Thyroid gland (tissue), 4 donors: Measurements from ENCODE around the gene EID2B.

ENCODE experiments used
- CTCF ChIP-seq, 6 experiments: fragments of 200-600 bp in 3 of 6; fragments of 450-650 bp in 3 of 6; sonication (generic) in 3 of 6; IDR thresholded peaks; one replicate each; pipeline ENCODE4 v1.5.1; 2016 to 2019; ENCODE audit warnings: antibody characterized with exemption in 6 of 6, mild to moderate bottlenecking in 2 of 6, inconsistent platforms in 1 of 6, moderate library complexity in 1 of 6
- POLR2A ChIP-seq, 2 donors: fragments of 450-650 bp; IDR thresholded peaks; one replicate each; pipeline ENCODE4 v1.6.1; 2017; ENCODE audit warnings: antibody characterized with exemption in 2 of 2, mild to moderate bottlenecking in 2 of 2, moderate library complexity in 1 of 2

GRCh38 chr19:39512988-39513387 lies 19.7 kb downstream of the EID2B start:
- TF ChIP-seq CTCF (IDR thresholded peaks at IDR 0.05) (no peak), POLR2A (IDR thresholded peaks at IDR 0.05) (no peak)
